ENCODE results near the gene FLII. TPM values are rescaled to one million over a fixed set of nuclear protein-coding genes. Genes with fewer than 3 reads are reported as not detected.

The FLII gene
- total and polyA plus RNA-seq, 2 donors (not counting 3 experiments of a cell fraction or from before 2014, with no cell fraction given): 397 to 582 TPM

DNA sequence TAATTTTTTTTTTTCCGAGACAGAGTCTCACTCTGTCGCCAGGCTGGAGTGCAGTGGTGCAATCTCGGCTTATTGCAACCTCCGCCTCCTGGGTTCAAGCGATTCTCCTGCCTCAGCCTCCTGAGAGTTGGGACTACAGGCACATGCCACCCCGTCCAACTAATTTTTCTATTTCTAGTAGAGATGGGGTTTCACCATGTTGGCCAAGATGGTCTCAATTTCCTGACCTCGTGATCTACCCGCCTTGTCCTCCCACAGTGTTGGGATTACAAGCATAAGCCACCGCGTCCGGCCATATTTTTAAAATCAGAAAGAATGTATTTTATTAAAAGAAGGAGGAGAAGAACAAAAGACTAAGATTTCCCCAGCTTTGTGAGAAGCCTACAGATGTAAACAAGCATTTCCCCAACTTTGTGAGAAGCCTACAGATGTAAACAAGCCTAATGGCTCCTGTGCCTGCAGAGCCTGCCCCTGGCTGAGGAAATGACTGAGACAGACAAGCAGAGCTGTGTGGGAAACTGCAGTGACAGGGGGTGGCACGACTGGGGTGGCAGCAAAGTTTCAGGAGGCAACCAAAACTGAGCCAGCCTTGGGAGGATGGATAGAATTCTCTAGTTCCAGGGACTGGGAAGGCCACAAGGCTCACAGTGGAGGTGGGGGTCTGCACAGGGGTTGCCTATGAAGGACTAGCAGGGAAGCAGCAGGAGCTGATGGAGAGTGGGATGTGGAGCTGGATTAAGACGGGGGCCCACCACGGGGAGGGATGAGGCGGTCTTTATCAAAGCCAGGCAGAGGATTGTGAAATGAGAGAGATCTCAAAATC is 33.4 kb upstream of the FLII start:
- ChIA-PET POLR2A (no interaction called here), CTCF (no interaction called here)
- TF ChIP-seq GATA2 (IDR thresholded peaks at IDR 0.05; ENCODE audit: insufficient read depth, insufficient read length, low read depth, low read length): no peak
- no peak for TF ChIP-seq FOS (IDR thresholded peaks at IDR 0.05; ENCODE audit: borderline replicate concordance, insufficient read depth, low read length)
- no peak for TF ChIP-seq POLR2A (IDR thresholded peaks at IDR 0.05; ENCODE audit: low read depth, low read length)
- TF ChIP-seq, protein P1, sequence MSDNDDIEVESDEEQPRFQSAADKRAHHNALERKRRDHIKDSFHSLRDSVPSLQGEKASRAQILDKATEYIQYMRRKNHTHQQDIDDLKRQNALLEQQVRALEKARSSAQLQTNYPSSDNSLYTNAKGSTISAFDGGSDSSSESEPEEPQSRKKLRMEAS (IDR thresholded peaks at IDR 0.05; ENCODE audit: insufficient read depth, insufficient read length): no peak
- TF ChIP-seq EZH2 (IDR thresholded peaks at IDR 0.05; ENCODE audit: borderline replicate concordance, low read depth, low read length, severe bottlenecking): no peak
- TF ChIP-seq, protein P2, sequence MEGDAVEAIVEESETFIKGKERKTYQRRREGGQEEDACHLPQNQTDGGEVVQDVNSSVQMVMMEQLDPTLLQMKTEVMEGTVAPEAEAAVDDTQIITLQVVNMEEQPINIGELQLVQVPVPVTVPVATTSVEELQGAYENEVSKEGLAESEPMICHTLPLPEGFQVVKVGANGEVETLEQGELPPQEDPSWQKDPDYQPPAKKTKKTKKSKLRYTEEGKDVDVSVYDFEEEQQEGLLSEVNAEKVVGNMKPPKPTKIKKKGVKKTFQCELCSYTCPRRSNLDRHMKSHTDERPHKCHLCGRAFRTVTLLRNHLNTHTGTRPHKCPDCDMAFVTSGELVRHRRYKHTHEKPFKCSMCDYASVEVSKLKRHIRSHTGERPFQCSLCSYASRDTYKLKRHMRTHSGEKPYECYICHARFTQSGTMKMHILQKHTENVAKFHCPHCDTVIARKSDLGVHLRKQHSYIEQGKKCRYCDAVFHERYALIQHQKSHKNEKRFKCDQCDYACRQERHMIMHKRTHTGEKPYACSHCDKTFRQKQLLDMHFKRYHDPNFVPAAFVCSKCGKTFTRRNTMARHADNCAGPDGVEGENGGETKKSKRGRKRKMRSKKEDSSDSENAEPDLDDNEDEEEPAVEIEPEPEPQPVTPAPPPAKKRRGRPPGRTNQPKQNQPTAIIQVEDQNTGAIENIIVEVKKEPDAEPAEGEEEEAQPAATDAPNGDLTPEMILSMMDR (IDR thresholded peaks at IDR 0.05; ENCODE audit: extremely low read depth in 1 of 2, insufficient read depth in 1 of 2, low read depth in 1 of 2, low read length in 2 of 2): no peak
- no peak for TF ChIP-seq MYC (IDR thresholded peaks at IDR 0.05; ENCODE audit: low read depth, low read length)
- no peak for TF ChIP-seq POLR2AphosphoS5 (IDR thresholded peaks at IDR 0.05; ENCODE audit: insufficient read depth, low read depth, low read length)
- TF ChIP-seq JUN (IDR thresholded peaks at IDR 0.05; ENCODE audit: borderline replicate concordance, insufficient read depth, insufficient read length, low read depth): no peak
- no peaks in the 10 kb centered on the region for H3K27me3 ChIP-seq (ENCODE audit: control insufficient read depth in 2 of 2, insufficient read depth in 2 of 2, low read length in 2 of 2)
- no peaks in the 10 kb centered on the region for H3K4me1 ChIP-seq (ENCODE audit: control insufficient read depth, extremely low read depth, insufficient read depth, low read length)
- FAIRE-seq: no peak
- dilution Hi-C loops (cut with MboI; ENCODE audit: extremely low pct_ligation_motif_present, low sequenced_read_pairs): no loop called here
- H3K9me3 ChIP-seq (replicated peaks; ENCODE audit: control insufficient read depth, insufficient read depth, low read length): no peaks in the 10 kb centered on the region
- H3K27ac ChIP-seq (ENCODE audit: insufficient read depth, low read depth, low read length): no peak overlapping the region
- H3K9me1 ChIP-seq (replicated peaks; ENCODE audit: control insufficient read depth, extremely low read depth, insufficient read depth, low read length): no peaks in the 10 kb centered on the region
- no TSS peak for BruUV-seq (replicated peaks)
- no peaks in the 10 kb centered on the region for H4K20me1 ChIP-seq (replicated peaks; ENCODE audit: control insufficient read depth, extremely low read depth, insufficient read depth, low read length)
- no peaks in the 10 kb centered on the region for H3K79me2 ChIP-seq (ENCODE audit: control insufficient read depth, insufficient read depth, low read length)
- H3K36me3 ChIP-seq (ENCODE audit: control insufficient read depth in 2 of 2, extremely low read depth in 1 of 2, insufficient read depth in 2 of 2, low read length in 2 of 2): peaks cover 18 to 29% of the 10 kb centered on the region in 2 experiments
- no peak for DNase-seq (ENCODE audit: low read depth, low spot score)
- H2AFZ ChIP-seq (ENCODE audit: low read depth, low read length): no peak overlapping the region
- no peak overlapping the region for H3K4me3 ChIP-seq (replicated peaks in 1 of 3; ENCODE audit: insufficient read depth in 1 of 3, low read depth in 1 of 3, low read length in 3 of 3)
- H3K9ac ChIP-seq (replicated peaks; ENCODE audit: extremely low read depth, insufficient read depth, low read length): no peak overlapping the region
- intact Hi-C loops (cut with micrococcal nuclease): no loop called here
- H3K4me2 ChIP-seq (ENCODE audit: insufficient read depth, low read length): no peak overlapping the region

All from endothelial cell of umbilical vein (primary cell).